ENCODE measurements around the gene ZDHHC18. TPM values are rescaled to one million over a fixed set of nuclear protein-coding genes. Genes with fewer than 3 reads are reported as not detected.

The ZDHHC18 gene
- total RNA-seq, 1 experiment from 2014 or later, result 33.1 TPM

DNA sequence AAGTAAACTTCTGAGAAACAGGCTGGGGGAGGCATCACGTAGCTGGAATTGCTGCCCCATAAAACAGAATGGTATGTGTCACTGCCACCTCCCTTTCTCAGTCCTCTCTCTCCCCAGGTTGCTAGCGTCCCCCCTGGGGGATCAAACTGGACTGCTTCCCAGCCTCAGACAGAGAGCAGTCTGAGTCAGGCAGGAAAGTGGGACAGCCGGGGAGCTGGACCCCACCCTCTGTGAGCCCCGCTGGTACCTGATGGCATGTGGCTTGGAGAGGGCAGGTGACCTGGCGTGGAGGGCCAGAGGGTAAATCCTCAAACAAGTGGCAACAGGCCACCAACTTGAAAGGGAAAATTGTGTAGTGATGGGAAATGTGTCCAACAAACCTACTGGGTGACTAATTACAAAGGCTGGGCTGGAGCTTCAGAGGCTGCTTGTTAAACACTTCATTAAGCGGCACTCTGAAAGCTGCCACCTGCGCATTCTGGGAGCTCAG is 35.4 kb downstream of the ZDHHC18 start:
- Histone ChIP-seq H3K4ac (ENCODE audit: low read depth, low read length) (no peak overlapping the region), H2AFZ (ENCODE audit: low read length) (no peak overlapping the region), H2BK20ac (ENCODE audit: low read depth, low read length, poor library complexity, severe bottlenecking) (no peak overlapping the region), H3K9me3 (ENCODE audit: control insufficient read depth, low read depth, low read length) (no peaks in the 10 kb centered on the region), H2AK5ac (ENCODE audit: insufficient read length, low read length) (no peak overlapping the region), H2BK15ac (ENCODE audit: low read depth, low read length) (no peak overlapping the region), H3K79me2 (ENCODE audit: insufficient read depth, low read length) (no peaks in the 10 kb centered on the region), H2BK5ac (ENCODE audit: insufficient read length, low read length) (no peak overlapping the region), H3K18ac (ENCODE audit: insufficient read length, low read depth, low read length) (no peak overlapping the region), H3K23me2 (ENCODE audit: insufficient read length, low read depth, low read length, poor library complexity, severe bottlenecking) (peaks cover 4% of the 10 kb centered on the region), H4K5ac (ENCODE audit: insufficient read length, low read depth, low read length) (no peak overlapping the region), H3K27me3 (ENCODE audit: insufficient read depth, low read length) (no peaks in the 10 kb centered on the region; the same call in 1 of the 2 replicates), H2BK12ac (ENCODE audit: insufficient read length, low read depth, low read length) (no peak overlapping the region), H3T11ph (ENCODE audit: low read length) (no peak overlapping the region), H4K91ac (ENCODE audit: insufficient read length, low read depth, low read length) (no peak overlapping the region), H3K14ac (ENCODE audit: insufficient read depth, low read length) (no peak overlapping the region), H2BK120ac (ENCODE audit: low read depth, low read length, poor library complexity, severe bottlenecking) (no peak overlapping the region), H3K4me1 (ENCODE audit: insufficient read depth, low read length) (no peaks in the 10 kb centered on the region; the same call in 1 of the 2 replicates), H3K9ac (ENCODE audit: extremely low read depth, insufficient read length, low read length) (no peak overlapping the region), H3K56ac (ENCODE audit: insufficient read length, low read depth, low read length) (no peak overlapping the region), H3K79me1 (ENCODE audit: insufficient read depth, low read depth, low read length, poor library complexity, severe bottlenecking) (no peaks in the 10 kb centered on the region), H3K4me2 (ENCODE audit: insufficient read depth, insufficient read length, low read length) (no peak overlapping the region), H4K20me1 (ENCODE audit: control insufficient read depth, insufficient read depth, insufficient read length) (no peaks in the 10 kb centered on the region), H3K27ac (ENCODE audit: insufficient read length, low read depth, low read length) (no peak overlapping the region), H4K8ac (replicated peaks; ENCODE audit: insufficient read length, low read depth, low read length) (no peak overlapping the region), H3K23ac (ENCODE audit: insufficient read length, low read depth, low read length) (no peak overlapping the region)
- no CpG with 5 or more reads among the region's 7 CpGs for WGBS (ENCODE audit: extremely low coverage, insufficient read length, low lambda C conversion rate)
- H3K9me3 Mint-ChIP-seq, result no peaks in the 10 kb centered on the region
- H3K27ac Mint-ChIP-seq, result peak overlapping the region in 2 of 3 experiments; percentile 1 to 44; a peak in 1 of 7 replicates
- no peak for TF ChIP-seq CTCF (conservative IDR thresholded peaks at IDR 0.05)
- DNase-seq, result no peak
- peaks cover 20% of the 10 kb centered on the region for H3K27me3 Mint-ChIP-seq (ENCODE audit: low read depth)
- H3K4me3 Mint-ChIP-seq, result no peak overlapping the region
- peaks cover 36 to 37% of the 10 kb centered on the region in 2 experiments for H3K4me1 Mint-ChIP-seq
- H3K36me3 Mint-ChIP-seq (ENCODE audit: insufficient read depth in 1 of 3, low read depth in 3 of 3), result no peaks in the 10 kb centered on the region
